Chondrocyte (in vitro differentiated cells): ENCODE results near the gene GPR37L1. TPM values are rescaled to one million over a fixed set of nuclear protein-coding genes. Genes with fewer than 3 reads are reported as not detected.

Source experiments
- DNase-seq: peaks from one replicate; pipeline ENCODE4 v3.0.0; 2021; ENCODE audit warnings: mixed read lengths, low spot score
- H3K27ac Mint-ChIP-seq: one replicate; pipeline ENCODE4 v1.8.0; 2021; ENCODE audit warnings: mild to moderate bottlenecking, moderate library complexity, mixed read lengths; ENCODE audit not compliant: unreplicated experiment
- H3K27me3 Mint-ChIP-seq: 2 replicates; pipeline ENCODE4 v1.8.0; 2021; ENCODE audit warnings: low read depth, mixed read lengths
- H3K36me3 Mint-ChIP-seq: 2 replicates; pipeline ENCODE4 v1.8.0; 2021; ENCODE audit warnings: low read depth, mixed read lengths
- H3K4me1 Mint-ChIP-seq: 2 replicates; pipeline ENCODE4 v1.8.0; 2021; ENCODE audit warnings: low read depth, mild to moderate bottlenecking, mixed read lengths
- H3K4me3 Mint-ChIP-seq: one replicate; pipeline ENCODE4 v1.8.0; 2021; ENCODE audit warnings: mild to moderate bottlenecking, moderate library complexity, mixed read lengths; ENCODE audit not compliant: unreplicated experiment
- H3K9me3 Mint-ChIP-seq: 2 replicates; pipeline ENCODE4 v1.8.0; 2021; ENCODE audit warnings: low read depth, mixed read lengths
- CTCF ChIP-seq: fragments of 200-600 bp; sonication (generic); IDR thresholded peaks from 2 replicates; pipeline ENCODE4 v1.5.0; 2021; ENCODE audit warnings: antibody characterized with exemption, mild to moderate bottlenecking, moderate library complexity
- total RNA-seq: library from RNA; stranded (reverse); gene quantifications from 3 replicates; pipeline ENCODE4 v1.2.1, GENCODE V29; 2021

GPR37L1 gene
- total RNA-seq, 1 donor from 2014 or later = not detected

GRCh38 chr1:202160377-202160940, 37.7 kb downstream of the GPR37L1 start, which contains the start of gene PTPN7:
PTPN7 (minus strand) TSS chr1:202160602; CDS start chr1:202159402, 1,200 bp downstream.
- Mint-ChIP-seq H3K27me3 (peaks cover 4% of the 10 kb centered on the region), H3K36me3 (no peaks in the 10 kb centered on the region), H3K9me3 (no peaks in the 10 kb centered on the region), H3K4me1 (peaks cover 5% of the 10 kb centered on the region), H3K4me3 (no peak within 1 kb of the TSS), H3K27ac (no peak within 1 kb of the TSS)
- no peak for DNase-seq
- TF ChIP-seq CTCF = no peak

- H3K27me3 Mint-ChIP-seq = peaks cover 4% of the 10 kb centered on the region
- H3K36me3 Mint-ChIP-seq = no peaks in the 10 kb centered on the region
- H3K4me3 Mint-ChIP-seq = no peak overlapping the region
- no peak overlapping the region for H3K27ac Mint-ChIP-seq
- peaks cover 4% of the 10 kb centered on the region for H3K4me1 Mint-ChIP-seq
- DNase-seq = no peak
- H3K9me3 Mint-ChIP-seq = no peaks in the 10 kb centered on the region
- TF ChIP-seq CTCF = no peak
These were observed 38.7 kb downstream of the GPR37L1 start for GRCh38 chr1:202161151-202162046.

GRCh38 chr1:202162047-202162417, 39.3 kb downstream of the GPR37L1 start:
- peaks cover 4% of the 10 kb centered on the region for H3K27me3 Mint-ChIP-seq
- no peak overlapping the region for H3K4me3 Mint-ChIP-seq
- no peak for TF ChIP-seq CTCF
- H3K36me3 Mint-ChIP-seq = no peaks in the 10 kb centered on the region
- no peak overlapping the region for H3K27ac Mint-ChIP-seq
- no peak for DNase-seq
- H3K9me3 Mint-ChIP-seq = no peaks in the 10 kb centered on the region
- H3K4me1 Mint-ChIP-seq = peaks cover 4% of the 10 kb centered on the region

GRCh38 chr1:202162418-202163280, 39.9 kb downstream of the GPR37L1 start:
- peaks cover 4% of the 10 kb centered on the region for H3K27me3 Mint-ChIP-seq
- no peak for DNase-seq
- H3K36me3 Mint-ChIP-seq = no peaks in the 10 kb centered on the region
- no peak overlapping the region for H3K4me3 Mint-ChIP-seq
- no peak for TF ChIP-seq CTCF
- no peak overlapping the region for H3K27ac Mint-ChIP-seq
- H3K9me3 Mint-ChIP-seq = no peaks in the 10 kb centered on the region
- peaks cover 4% of the 10 kb centered on the region for H3K4me1 Mint-ChIP-seq
